Measurements from ENCODE around the gene DNAH17.
"Not testable (repeated sequence)": the region's sequence is repeated elsewhere in the genome, so short reads cannot be mapped to it uniquely, and the experiment has no call there.

DNAH17 gene

GRCh38 chr17:78466786-78467715 is 110.1 kb downstream of the DNAH17 start:
- Histone ChIP-seq H3K27me3 (ENCODE audit: control insufficient read depth in 1 of 2, insufficient read depth in 1 of 2, low read length in 2 of 2) (peaks cover 0 to 28% of the 10 kb centered on the region in 2 experiments), H2AK5ac (ENCODE audit: low read length, severe bottlenecking) (no peak overlapping the region), H2BK5ac (ENCODE audit: low read depth, low read length, poor library complexity, severe bottlenecking) (no peak overlapping the region), H3K23ac (ENCODE audit: low read length in 2 of 2) (peak overlapping the region in 1 of 2 experiments; percentile 48), H4K8ac (ENCODE audit: low read length) (no peak overlapping the region), H3K18ac (ENCODE audit: low read depth in 1 of 2, low read length in 2 of 2) (no peak overlapping the region), H3K4ac (ENCODE audit: low read depth in 1 of 2, low read length in 2 of 2) (no peak overlapping the region), H2BK120ac (ENCODE audit: low read depth, low read length) (no peak overlapping the region), H2BK12ac (ENCODE audit: low read length in 2 of 2) (no peak overlapping the region), H3K9me3 (ENCODE audit: control insufficient read depth, low read length) (no peaks in the 10 kb centered on the region), H2BK15ac (ENCODE audit: low read depth, poor library complexity, severe bottlenecking) (no peak overlapping the region), H3K4me2 (ENCODE audit: low read length, poor library complexity, severe bottlenecking) (no peak overlapping the region), H2AFZ (ENCODE audit: low read depth, low read length) (no peak overlapping the region), H3K9ac (ENCODE audit: low read length) (no peak overlapping the region), H3K14ac (ENCODE audit: low read length in 2 of 2) (no peak overlapping the region), H3K79me1 (replicated peaks; ENCODE audit: low read length, poor library complexity, severe bottlenecking) (no peaks in the 10 kb centered on the region), H3K27ac (ENCODE audit: low read length, poor library complexity, severe bottlenecking) (no peak overlapping the region), H3K4me1 (ENCODE audit: control insufficient read depth, insufficient read depth, low read depth, low read length) (no peaks in the 10 kb centered on the region), H4K91ac (ENCODE audit: low read length) (no peak overlapping the region), H3K36me3 (ENCODE audit: control insufficient read depth in 1 of 2, insufficient read depth in 2 of 2, low read depth in 1 of 2, low read length in 2 of 2) (no peaks in the 10 kb centered on the region), H3K4me3 (ENCODE audit: insufficient read depth in 1 of 2, low read depth in 1 of 2, low read length in 2 of 2) (no peak overlapping the region)
- no peak for DNase-seq
- 92% methylated on average over 26 of the region's 26 CpGs for WGBS

- H3K4me2 ChIP-seq (ENCODE audit: low read length, poor library complexity, severe bottlenecking); H2AK5ac ChIP-seq (ENCODE audit: low read length, severe bottlenecking); DNase-seq; H2BK15ac ChIP-seq (ENCODE audit: low read depth, poor library complexity, severe bottlenecking); H2BK5ac ChIP-seq (ENCODE audit: low read depth, low read length, poor library complexity, severe bottlenecking); H3K9me3 ChIP-seq (ENCODE audit: control insufficient read depth, low read length); H3K4me1 ChIP-seq (ENCODE audit: control insufficient read depth, insufficient read depth, low read depth, low read length); H3K79me1 ChIP-seq (replicated peaks; ENCODE audit: low read length, poor library complexity, severe bottlenecking); H3K9ac ChIP-seq (ENCODE audit: low read length); H3K23ac ChIP-seq (ENCODE audit: low read length in 2 of 2); H2BK12ac ChIP-seq (ENCODE audit: low read length in 2 of 2); H4K8ac ChIP-seq (ENCODE audit: low read length); H3K18ac ChIP-seq (ENCODE audit: low read depth in 1 of 2, low read length in 2 of 2); H3K14ac ChIP-seq (ENCODE audit: low read length in 2 of 2); H2BK120ac ChIP-seq (ENCODE audit: low read depth, low read length); H3K4me3 ChIP-seq (ENCODE audit: insufficient read depth in 1 of 2, low read depth in 1 of 2, low read length in 2 of 2); H3K36me3 ChIP-seq (ENCODE audit: control insufficient read depth in 1 of 2, insufficient read depth in 2 of 2, low read depth in 1 of 2, low read length in 2 of 2); H3K27ac ChIP-seq (ENCODE audit: low read length, poor library complexity, severe bottlenecking); H3K4ac ChIP-seq (ENCODE audit: low read depth in 1 of 2, low read length in 2 of 2); H2AFZ ChIP-seq (ENCODE audit: low read depth, low read length): not testable (repeated sequence)
- 90% methylated on average over 15 of the region's 19 CpGs for WGBS
- peak overlapping the region; percentile 59 for H4K91ac ChIP-seq (ENCODE audit: low read length)
- peaks cover 0 to 25% of the 10 kb centered on the region in 2 experiments for H3K27me3 ChIP-seq (ENCODE audit: control insufficient read depth in 1 of 2, insufficient read depth in 1 of 2, low read length in 2 of 2)
These were observed 110.9 kb downstream of the DNAH17 start for GRCh38 chr17:78466109-78466785.

- Histone ChIP-seq H3K36me3 (ENCODE audit: control insufficient read depth in 1 of 2, insufficient read depth in 2 of 2, low read depth in 1 of 2, low read length in 2 of 2) (no peaks in the 10 kb centered on the region), H3K4me1 (ENCODE audit: control insufficient read depth, insufficient read depth, low read depth, low read length) (peaks cover 3% of the 10 kb centered on the region), H3K23ac (ENCODE audit: low read length in 2 of 2) (no peak overlapping the region), H2AK5ac (ENCODE audit: low read length, severe bottlenecking) (no peak overlapping the region), H3K4ac (ENCODE audit: low read depth in 1 of 2, low read length in 2 of 2) (no peak overlapping the region), H3K79me1 (replicated peaks; ENCODE audit: low read length, poor library complexity, severe bottlenecking) (no peaks in the 10 kb centered on the region), H3K4me3 (ENCODE audit: insufficient read depth in 1 of 2, low read depth in 1 of 2, low read length in 2 of 2) (no peak overlapping the region), H3K18ac (ENCODE audit: low read depth in 1 of 2, low read length in 2 of 2) (no peak overlapping the region), H2BK15ac (ENCODE audit: low read depth, poor library complexity, severe bottlenecking) (no peak overlapping the region), H4K8ac (ENCODE audit: low read length) (no peak overlapping the region), H2BK5ac (ENCODE audit: low read depth, low read length, poor library complexity, severe bottlenecking) (no peak overlapping the region), H2BK120ac (ENCODE audit: low read depth, low read length) (no peak overlapping the region), H3K14ac (ENCODE audit: low read length in 2 of 2) (no peak overlapping the region), H4K91ac (ENCODE audit: low read length) (no peak overlapping the region), H2AFZ (ENCODE audit: low read depth, low read length) (no peak overlapping the region), H3K27me3 (ENCODE audit: control insufficient read depth in 1 of 2, insufficient read depth in 1 of 2, low read length in 2 of 2) (peaks cover 0 to 35% of the 10 kb centered on the region in 2 experiments), H3K9me3 (ENCODE audit: control insufficient read depth, low read length) (no peaks in the 10 kb centered on the region), H3K9ac (ENCODE audit: low read length) (no peak overlapping the region), H3K27ac (ENCODE audit: low read length, poor library complexity, severe bottlenecking) (no peak overlapping the region), H3K4me2 (ENCODE audit: low read length, poor library complexity, severe bottlenecking) (no peak overlapping the region), H2BK12ac (ENCODE audit: low read length in 2 of 2) (no peak overlapping the region)
- no peak for DNase-seq
- 76% methylated on average over 8 of the region's 8 CpGs for WGBS
These were observed 115.0 kb downstream of the DNAH17 start for GRCh38 chr17:78462148-78462547.

- Histone ChIP-seq H3K23ac (ENCODE audit: low read length in 2 of 2) (no peak overlapping the region), H3K18ac (ENCODE audit: low read depth in 1 of 2, low read length in 2 of 2) (no peak overlapping the region), H3K4me2 (ENCODE audit: low read length, poor library complexity, severe bottlenecking) (no peak overlapping the region), H3K27ac (ENCODE audit: low read length, poor library complexity, severe bottlenecking) (no peak overlapping the region), H2BK12ac (ENCODE audit: low read length in 2 of 2) (no peak overlapping the region), H4K8ac (ENCODE audit: low read length) (no peak overlapping the region), H3K14ac (ENCODE audit: low read length in 2 of 2) (no peak overlapping the region), H3K4me1 (ENCODE audit: control insufficient read depth, insufficient read depth, low read depth, low read length) (peaks cover 3% of the 10 kb centered on the region), H3K9ac (ENCODE audit: low read length) (no peak overlapping the region), H3K27me3 (ENCODE audit: control insufficient read depth in 1 of 2, insufficient read depth in 1 of 2, low read length in 2 of 2) (peaks cover 0 to 36% of the 10 kb centered on the region in 2 experiments), H3K4me3 (ENCODE audit: insufficient read depth in 1 of 2, low read depth in 1 of 2, low read length in 2 of 2) (no peak overlapping the region), H4K91ac (ENCODE audit: low read length) (no peak overlapping the region), H2BK120ac (ENCODE audit: low read depth, low read length) (no peak overlapping the region), H3K9me3 (ENCODE audit: control insufficient read depth, low read length) (no peaks in the 10 kb centered on the region), H2AFZ (ENCODE audit: low read depth, low read length) (no peak overlapping the region), H3K36me3 (ENCODE audit: control insufficient read depth in 1 of 2, insufficient read depth in 2 of 2, low read depth in 1 of 2, low read length in 2 of 2) (no peaks in the 10 kb centered on the region), H3K4ac (ENCODE audit: low read depth in 1 of 2, low read length in 2 of 2) (no peak overlapping the region), H2AK5ac (ENCODE audit: low read length, severe bottlenecking) (no peak overlapping the region), H2BK5ac (ENCODE audit: low read depth, low read length, poor library complexity, severe bottlenecking) (no peak overlapping the region), H2BK15ac (ENCODE audit: low read depth, poor library complexity, severe bottlenecking) (no peak overlapping the region), H3K79me1 (replicated peaks; ENCODE audit: low read length, poor library complexity, severe bottlenecking) (no peaks in the 10 kb centered on the region)
- no peak for DNase-seq
- 82% methylated on average over 6 of the region's 6 CpGs for WGBS
These were observed 115.5 kb downstream of the DNAH17 start for GRCh38 chr17:78461799-78462053.
